Fibroblast of lung (primary cell): ENCODE measurements around the gene PUS7. TPM values are rescaled to one million over a fixed set of nuclear protein-coding genes. Genes with fewer than 3 reads are reported as not detected.
"Not testable (repeated sequence)": the region's sequence is repeated elsewhere in the genome, so short reads cannot be mapped to it uniquely, and the experiment has no call there.

Experiments used
- DNase-seq, 2 donors: peaks; one replicate each; pipeline versions ENCODE4 v3.0.0 to v3.0.0-alpha.2; 2010; ENCODE audit warnings: low read depth in 2 of 2
- H2AFZ ChIP-seq: 2 replicates; pipeline ENCODE4 v1.5.1; 2012; ENCODE audit warnings: low read length, control low read depth, inconsistent platforms
- H3K27ac ChIP-seq: 2 replicates; pipeline ENCODE4 v1.5.1; 2011; ENCODE audit warnings: low read length, control low read depth; ENCODE audit not compliant: insufficient read depth
- H3K27me3 ChIP-seq: 2 replicates; pipeline ENCODE4 v1.5.1; 2011; ENCODE audit warnings: mild to moderate bottlenecking, low read length; ENCODE audit not compliant: control insufficient read depth, insufficient read depth
- H3K36me3 ChIP-seq: 2 replicates; pipeline ENCODE4 v1.5.1; 2011; ENCODE audit warnings: low read length; ENCODE audit not compliant: control insufficient read depth, insufficient read depth
- H3K4me1 ChIP-seq: 2 replicates; pipeline ENCODE4 v1.5.1; 2011; ENCODE audit warnings: low read length; ENCODE audit not compliant: control insufficient read depth, insufficient read depth; ENCODE audit errors: extremely low read depth
- H3K4me2 ChIP-seq: 2 replicates; pipeline ENCODE4 v1.5.1; 2011; ENCODE audit warnings: low read length, control low read depth; ENCODE audit not compliant: insufficient read depth; ENCODE audit errors: extremely low read depth
- H3K4me3 ChIP-seq, 4 experiments: fragments of 200-600 bp in 1 of 4; sonication (generic) in 1 of 4; replicated peaks in 1 of 4; 2 replicates each; pipeline ENCODE4 v1.5.1; 2011 to 2016; ENCODE audit warnings: low read length in 4 of 4, low read depth in 3 of 4, mild to moderate bottlenecking in 3 of 4, control low read depth in 2 of 4, inconsistent platforms in 1 of 4, mixed read lengths in 1 of 4; ENCODE audit not compliant: insufficient read depth in 1 of 4; ENCODE audit errors: control extremely low read depth in 1 of 4
- H3K79me2 ChIP-seq: 2 replicates; pipeline ENCODE4 v1.5.1; 2012; ENCODE audit warnings: mild to moderate bottlenecking, low read length, inconsistent platforms; ENCODE audit not compliant: control insufficient read depth, insufficient read depth
- H3K9ac ChIP-seq: 2 replicates; pipeline ENCODE4 v1.5.1; 2011; ENCODE audit warnings: mild to moderate bottlenecking, low read length, control low read depth; ENCODE audit not compliant: insufficient read depth
- H3K9me3 ChIP-seq: 2 replicates; pipeline ENCODE4 v1.5.1; 2012; ENCODE audit warnings: low read depth, low read length; ENCODE audit not compliant: control insufficient read depth, insufficient read depth
- H4K20me1 ChIP-seq: 2 replicates; pipeline ENCODE4 v1.5.1; 2011; ENCODE audit warnings: low read length; ENCODE audit not compliant: control insufficient read depth, insufficient read depth; ENCODE audit errors: extremely low read depth
- CTCF ChIP-seq, 2 donors: IDR thresholded peaks in 1 of 2; conservative IDR thresholded peaks in 1 of 2; 1 replicate in 1 of 2; 2 replicates in 1 of 2; pipeline ENCODE4 v1.5.1; 2011 to 2012; ENCODE audit warnings: low read length in 2 of 2, control low read depth in 1 of 2, inconsistent platforms in 1 of 2, low read depth in 1 of 2, mild to moderate bottlenecking in 1 of 2
- EZH2 ChIP-seq: IDR thresholded peaks from 2 replicates; pipeline ENCODE4 v1.5.1; 2012; ENCODE audit warnings: low read length, control low read depth, mild to moderate bottlenecking; ENCODE audit errors: missing control alignments
- polyA plus RNA-seq, 2 donors: library from polyadenylated mRNA; depleted of rRNA in 1 of 2; stranded (reverse) in 1 of 2; unstranded in 1 of 2; fragments of >200 nt; gene quantifications; 2 replicates each; pipeline ENCODE4 v1.2.1, GENCODE V29; 2011 to 2012; ENCODE audit warnings: missing spikeins in 1 of 2
- total RNA-seq: library from RNA; depleted of rRNA; stranded (reverse); fragments of >200 nt; gene quantifications from 2 replicates; pipeline ENCODE4 v1.2.1, GENCODE V29; 2014

PUS7 gene
- total and polyA plus RNA-seq, 2 donors (not counting 1 experiment from before 2014, with no cell fraction given): 8.8 to 16.0 TPM

- H3K79me2 ChIP-seq: peaks cover 21% of the 10 kb centered on the region
- no peaks in the 10 kb centered on the region for H3K4me1 ChIP-seq
- H3K27ac ChIP-seq: no peak overlapping the region
- no peaks in the 10 kb centered on the region for H3K27me3 ChIP-seq
- TF ChIP-seq CTCF (conservative IDR thresholded peaks at IDR 0.05 in 1 of 2, IDR thresholded peaks at IDR 0.05 in 1 of 2; ENCODE audit: low read depth in 1 of 2, low read length in 2 of 2) (no peak), EZH2 (no peak)
- H3K9me3 ChIP-seq: no peaks in the 10 kb centered on the region
- no peak for DNase-seq
- no peak overlapping the region for H3K9ac ChIP-seq
- H3K4me2 ChIP-seq: no peak overlapping the region
- H3K36me3 ChIP-seq: no peaks in the 10 kb centered on the region
- H4K20me1 ChIP-seq: no peaks in the 10 kb centered on the region
- H2AFZ ChIP-seq: no peak overlapping the region
- no peak overlapping the region for H3K4me3 ChIP-seq
Observed at GRCh38 chr7:105530126-105530525, 8.1 kb upstream of the PUS7 start.

GRCh38 chr7:105527737-105528136, 5.7 kb upstream of the PUS7 start:
- not testable (repeated sequence) for H2AFZ ChIP-seq

GRCh38 chr7:105524840-105525239, 2.8 kb upstream of the PUS7 start:
- no peak for TF ChIP-seq EZH2
- no peak for TF ChIP-seq CTCF (conservative IDR thresholded peaks at IDR 0.05 in 1 of 2, IDR thresholded peaks at IDR 0.05 in 1 of 2; ENCODE audit: low read depth in 1 of 2, low read length in 2 of 2)
- no peaks in the 10 kb centered on the region for H3K27me3 ChIP-seq
- H3K4me2 ChIP-seq: no peak overlapping the region
- no peak overlapping the region for H2AFZ ChIP-seq
- H3K9ac ChIP-seq: no peak overlapping the region
- H3K27ac ChIP-seq: no peak overlapping the region
- H3K4me3 ChIP-seq: no peak overlapping the region
- H3K36me3 ChIP-seq: no peaks in the 10 kb centered on the region
- H3K9me3 ChIP-seq: no peaks in the 10 kb centered on the region
- H4K20me1 ChIP-seq: no peaks in the 10 kb centered on the region
- peaks cover 2% of the 10 kb centered on the region for H3K4me1 ChIP-seq
- peaks cover 8% of the 10 kb centered on the region for H3K79me2 ChIP-seq
- DNase-seq: no peak

More at GRCh38 chr7:105527737-105528136, 5.7 kb upstream of the PUS7 start:
- H3K27ac ChIP-seq, H3K4me1 ChIP-seq, H3K36me3 ChIP-seq, H3K4me3 ChIP-seq, H4K20me1 ChIP-seq, H3K4me2 ChIP-seq, H3K27me3 ChIP-seq, H3K9me3 ChIP-seq, H3K79me2 ChIP-seq, DNase-seq, H3K9ac ChIP-seq: not testable (repeated sequence)

- peaks cover 12% of the 10 kb centered on the region for H3K79me2 ChIP-seq
- H3K9me3 ChIP-seq: not testable (repeated sequence)
Observed at GRCh38 chr7:105524423-105524822, 2.4 kb upstream of the PUS7 start.

More at GRCh38 chr7:105524423-105524822, 2.4 kb upstream of the PUS7 start:
- H3K9ac ChIP-seq, H3K27ac ChIP-seq, H3K36me3 ChIP-seq, H2AFZ ChIP-seq, H3K27me3 ChIP-seq, DNase-seq, H4K20me1 ChIP-seq, H3K4me3 ChIP-seq, H3K4me2 ChIP-seq, H3K4me1 ChIP-seq: not testable (repeated sequence)
